Measurements from ENCODE around the gene SDK2. TPM values are rescaled to one million over a fixed set of nuclear protein-coding genes. Genes with fewer than 3 reads are reported as not detected.
A peak's percentile ranks its signal among the peaks of the same experiment; 100 is the strongest.
"Not testable (repeated sequence)": the region's sequence is repeated elsewhere in the genome, so short reads cannot be mapped to it uniquely, and the experiment has no call there.

Gene SDK2
- total RNA-seq, 2 donors from 2014 or later: 1.5 to 5.6 TPM

- H3K36me3 ChIP-seq: no peaks in the 10 kb centered on the region
- peaks cover 0 to 19% of the 10 kb centered on the region in 2 donors for H3K4me1 ChIP-seq
- TF ChIP-seq, protein P1, sequence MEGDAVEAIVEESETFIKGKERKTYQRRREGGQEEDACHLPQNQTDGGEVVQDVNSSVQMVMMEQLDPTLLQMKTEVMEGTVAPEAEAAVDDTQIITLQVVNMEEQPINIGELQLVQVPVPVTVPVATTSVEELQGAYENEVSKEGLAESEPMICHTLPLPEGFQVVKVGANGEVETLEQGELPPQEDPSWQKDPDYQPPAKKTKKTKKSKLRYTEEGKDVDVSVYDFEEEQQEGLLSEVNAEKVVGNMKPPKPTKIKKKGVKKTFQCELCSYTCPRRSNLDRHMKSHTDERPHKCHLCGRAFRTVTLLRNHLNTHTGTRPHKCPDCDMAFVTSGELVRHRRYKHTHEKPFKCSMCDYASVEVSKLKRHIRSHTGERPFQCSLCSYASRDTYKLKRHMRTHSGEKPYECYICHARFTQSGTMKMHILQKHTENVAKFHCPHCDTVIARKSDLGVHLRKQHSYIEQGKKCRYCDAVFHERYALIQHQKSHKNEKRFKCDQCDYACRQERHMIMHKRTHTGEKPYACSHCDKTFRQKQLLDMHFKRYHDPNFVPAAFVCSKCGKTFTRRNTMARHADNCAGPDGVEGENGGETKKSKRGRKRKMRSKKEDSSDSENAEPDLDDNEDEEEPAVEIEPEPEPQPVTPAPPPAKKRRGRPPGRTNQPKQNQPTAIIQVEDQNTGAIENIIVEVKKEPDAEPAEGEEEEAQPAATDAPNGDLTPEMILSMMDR (IDR thresholded peaks at IDR 0.05): no peak
- DNase-seq (ENCODE audit: low spot score): no peak
- no peaks in the 10 kb centered on the region for H3K9me3 ChIP-seq
- no peaks in the 10 kb centered on the region for H3K27me3 ChIP-seq
- no peak overlapping the region for H3K27ac ChIP-seq
- no peak overlapping the region for H3K4me3 ChIP-seq
These were observed 165.3 kb downstream of the SDK2 start for GRCh38 chr17:73478768-73479424.

DNA sequence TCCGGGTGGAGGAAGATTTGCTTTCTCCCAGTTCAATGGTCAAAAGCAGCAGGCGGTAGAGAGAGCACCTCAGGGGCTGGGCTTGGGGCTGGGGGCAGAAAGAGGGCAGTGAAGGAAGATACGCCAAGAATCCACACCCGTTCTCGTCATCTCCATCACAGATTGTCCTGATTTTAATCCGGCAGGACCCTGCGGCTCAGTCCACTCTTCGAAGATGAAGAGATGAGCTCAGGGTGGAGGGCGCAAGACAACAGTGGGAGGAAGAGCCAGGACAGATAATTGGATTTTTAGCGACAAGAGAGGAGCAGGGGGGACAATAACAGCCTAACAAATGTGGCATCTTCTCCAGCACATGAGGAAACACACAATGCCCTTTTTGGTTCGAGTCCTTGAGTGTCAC, 165.9 kb downstream of the SDK2 start:
- Histone ChIP-seq H3K9me3 (no peaks in the 10 kb centered on the region), H3K4me3 (no peak overlapping the region), H3K4me1 (peaks cover 0 to 19% of the 10 kb centered on the region in 2 donors), H3K27ac (no peak overlapping the region), H3K36me3 (no peaks in the 10 kb centered on the region), H3K27me3 (no peaks in the 10 kb centered on the region)
- TF ChIP-seq, protein P1 (IDR thresholded peaks at IDR 0.05): no peak
- no peak for DNase-seq (ENCODE audit: low spot score)

- no peaks in the 10 kb centered on the region for H3K9me3 ChIP-seq
- H3K4me3 ChIP-seq: peak overlapping the region in 1 of 2 donors; percentile 14
- DNase-seq (ENCODE audit: low spot score): no peak
- no peaks in the 10 kb centered on the region for H3K36me3 ChIP-seq
- TF ChIP-seq, protein P1 (IDR thresholded peaks at IDR 0.05): no peak
- H3K27me3 ChIP-seq: no peaks in the 10 kb centered on the region
- peaks cover 0 to 19% of the 10 kb centered on the region in 2 donors for H3K4me1 ChIP-seq
- peak overlapping the region; percentile 51 to 67 for H3K27ac ChIP-seq
These were observed 167.3 kb downstream of the SDK2 start for GRCh38 chr17:73476890-73477350.

- no peaks in the 10 kb centered on the region for H3K36me3 ChIP-seq
- no peaks in the 10 kb centered on the region for H3K9me3 ChIP-seq
- H3K4me1 ChIP-seq: peaks cover 0 to 13% of the 10 kb centered on the region in 2 donors
- H3K27ac ChIP-seq: no peak overlapping the region
- H3K27me3 ChIP-seq: no peaks in the 10 kb centered on the region
- no peak overlapping the region for H3K4me3 ChIP-seq
- TF ChIP-seq, protein P1 (IDR thresholded peaks at IDR 0.05): no peak
- DNase-seq (ENCODE audit: low spot score): peak; percentile 76
These were observed 169.8 kb downstream of the SDK2 start for GRCh38 chr17:73474370-73474988.

DNA sequence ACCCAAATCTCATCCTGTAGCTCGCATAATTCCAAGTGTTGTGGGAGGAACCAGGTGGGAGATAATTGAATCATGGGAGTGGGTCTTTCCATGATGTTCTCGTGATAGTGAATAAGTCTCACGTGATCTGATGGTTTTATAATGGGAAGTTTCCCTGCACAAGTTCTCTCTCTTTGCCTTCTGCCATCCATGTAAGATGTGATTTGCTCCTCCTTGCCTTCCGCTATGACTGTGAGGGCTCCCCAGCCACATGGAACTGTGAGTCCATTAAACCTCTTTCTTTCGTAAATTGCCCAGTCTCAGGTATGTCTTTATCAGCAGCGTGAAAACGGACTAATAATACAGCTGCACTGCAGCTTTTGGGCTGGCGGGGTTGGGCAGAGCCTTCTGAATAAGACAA, 171.5 kb downstream of the SDK2 start:
- not testable (repeated sequence) for H3K27ac ChIP-seq; H3K9me3 ChIP-seq; H3K36me3 ChIP-seq; H3K27me3 ChIP-seq; DNase-seq (ENCODE audit: low spot score); H3K4me3 ChIP-seq
- H3K4me1 ChIP-seq: peaks cover 0 to 13% of the 10 kb centered on the region in 2 donors

DNA sequence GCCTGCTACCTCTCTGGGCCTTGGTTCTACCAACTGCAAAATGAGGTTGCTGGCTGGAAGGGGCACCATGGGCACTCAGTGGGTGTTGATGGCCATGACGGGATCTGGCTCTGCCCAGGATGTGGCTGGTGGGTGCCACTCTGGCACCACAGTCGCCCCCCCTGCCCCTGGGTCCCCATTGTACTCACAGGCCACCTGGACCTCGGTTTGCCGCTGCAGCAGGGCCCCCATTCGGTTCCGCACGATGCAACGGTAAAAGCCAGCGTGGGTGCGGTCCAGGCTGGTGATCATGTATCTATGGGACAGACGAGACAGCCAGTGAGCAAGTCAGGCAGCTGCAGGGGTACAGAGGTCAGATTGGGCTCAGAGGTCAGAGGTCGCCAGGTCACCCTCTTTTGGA, 172.3 kb downstream of the SDK2 start:
- H3K27ac ChIP-seq: no peak overlapping the region
- TF ChIP-seq, protein P1 (IDR thresholded peaks at IDR 0.05): no peak
- no peaks in the 10 kb centered on the region for H3K36me3 ChIP-seq
- H3K4me1 ChIP-seq: peaks cover 0 to 13% of the 10 kb centered on the region in 2 donors
- no peaks in the 10 kb centered on the region for H3K27me3 ChIP-seq
- DNase-seq (ENCODE audit: low spot score): no peak
- H3K4me3 ChIP-seq: no peak overlapping the region
- H3K9me3 ChIP-seq: no peaks in the 10 kb centered on the region

Data from right atrium auricular region (tissue), 2 donors.